ENCODE results near the gene FLRT2.

FLRT2 gene

GRCh38 chr14:85686908-85687307 lies 157.0 kb downstream of the FLRT2 start:
- Histone ChIP-seq H3K27me3 (replicated peaks; ENCODE audit: control insufficient read depth, insufficient read depth, low read length, poor library complexity, severe bottlenecking) (no peaks in the 10 kb centered on the region), H3K4me3 (ENCODE audit: insufficient read depth, low read depth, low read length, poor library complexity, severe bottlenecking) (no peak overlapping the region), H3K27ac (ENCODE audit: insufficient read depth, low read length, poor library complexity, severe bottlenecking) (no peak overlapping the region), H3K9me3 (ENCODE audit: control insufficient read depth, low read length) (no peaks in the 10 kb centered on the region), H3K36me3 (ENCODE audit: control insufficient read depth, insufficient read depth, low read length) (no peaks in the 10 kb centered on the region), H3K4me1 (ENCODE audit: control insufficient read depth, insufficient read depth, low read length, poor library complexity, severe bottlenecking) (no peaks in the 10 kb centered on the region)
- no peak for DNase-seq

- Histone ChIP-seq H3K27ac (ENCODE audit: insufficient read depth, low read length, poor library complexity, severe bottlenecking) (no peak overlapping the region), H3K4me3 (ENCODE audit: insufficient read depth, low read depth, low read length, poor library complexity, severe bottlenecking) (no peak overlapping the region)
- DNase-seq, result no peak
Observed at GRCh38 chr14:85687456-85687855, 157.5 kb downstream of the FLRT2 start.

DNA sequence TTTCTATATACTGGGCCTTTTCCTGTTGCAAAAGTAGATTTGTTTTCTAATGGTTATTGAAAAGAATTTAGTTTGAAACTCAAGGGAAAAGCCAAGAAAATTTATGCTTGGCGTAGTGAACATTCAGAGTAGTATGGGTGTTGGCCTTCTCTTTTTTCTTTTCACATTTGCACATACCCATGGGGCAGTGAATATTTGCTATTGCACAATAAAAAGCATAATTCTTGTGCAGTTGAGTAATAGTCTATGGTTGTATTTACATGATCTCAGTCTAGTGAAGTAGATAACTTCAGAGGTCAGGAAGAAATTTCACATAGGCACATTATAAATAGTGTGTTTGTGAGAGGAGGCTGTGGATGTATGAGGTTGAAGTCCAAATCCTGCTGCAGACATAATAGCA lies 158.1 kb downstream of the FLRT2 start:
- no peak overlapping the region for H3K27ac ChIP-seq (ENCODE audit: insufficient read depth, low read length, poor library complexity, severe bottlenecking)
- no peak for DNase-seq
- no peaks in the 10 kb centered on the region for H3K27me3 ChIP-seq (replicated peaks; ENCODE audit: control insufficient read depth, insufficient read depth, low read length, poor library complexity, severe bottlenecking)
- H3K36me3 ChIP-seq (ENCODE audit: control insufficient read depth, insufficient read depth, low read length), result no peaks in the 10 kb centered on the region
- H3K4me3 ChIP-seq (ENCODE audit: insufficient read depth, low read depth, low read length, poor library complexity, severe bottlenecking), result no peak overlapping the region
- no peaks in the 10 kb centered on the region for H3K9me3 ChIP-seq (ENCODE audit: control insufficient read depth, low read length)
- H3K4me1 ChIP-seq (ENCODE audit: control insufficient read depth, insufficient read depth, low read length, poor library complexity, severe bottlenecking), result no peaks in the 10 kb centered on the region

More at GRCh38 chr14:85687456-85687855, 157.5 kb downstream of the FLRT2 start:
- no peaks in the 10 kb centered on the region for H3K4me1 ChIP-seq (ENCODE audit: control insufficient read depth, insufficient read depth, low read length, poor library complexity, severe bottlenecking)
- H3K27me3 ChIP-seq (replicated peaks; ENCODE audit: control insufficient read depth, insufficient read depth, low read length, poor library complexity, severe bottlenecking), result no peaks in the 10 kb centered on the region
- no peaks in the 10 kb centered on the region for H3K36me3 ChIP-seq (ENCODE audit: control insufficient read depth, insufficient read depth, low read length)
- no peaks in the 10 kb centered on the region for H3K9me3 ChIP-seq (ENCODE audit: control insufficient read depth, low read length)

GRCh38 chr14:85695300-85695699 lies 165.4 kb downstream of the FLRT2 start:
- Histone ChIP-seq H3K36me3 (ENCODE audit: control insufficient read depth, insufficient read depth, low read length) (no peaks in the 10 kb centered on the region), H3K4me3 (ENCODE audit: insufficient read depth, low read depth, low read length, poor library complexity, severe bottlenecking) (no peak overlapping the region), H3K27me3 (replicated peaks; ENCODE audit: control insufficient read depth, insufficient read depth, low read length, poor library complexity, severe bottlenecking) (no peaks in the 10 kb centered on the region), H3K27ac (ENCODE audit: insufficient read depth, low read length, poor library complexity, severe bottlenecking) (no peak overlapping the region), H3K4me1 (ENCODE audit: control insufficient read depth, insufficient read depth, low read length, poor library complexity, severe bottlenecking) (no peaks in the 10 kb centered on the region), H3K9me3 (ENCODE audit: control insufficient read depth, low read length) (no peaks in the 10 kb centered on the region)
- no peak for DNase-seq

GRCh38 chr14:85701116-85701515 lies 171.2 kb downstream of the FLRT2 start:
- Histone ChIP-seq H3K4me3 (ENCODE audit: insufficient read depth, low read depth, low read length, poor library complexity, severe bottlenecking) (no peak overlapping the region), H3K27me3 (replicated peaks; ENCODE audit: control insufficient read depth, insufficient read depth, low read length, poor library complexity, severe bottlenecking) (no peaks in the 10 kb centered on the region), H3K4me1 (ENCODE audit: control insufficient read depth, insufficient read depth, low read length, poor library complexity, severe bottlenecking) (no peaks in the 10 kb centered on the region), H3K9me3 (ENCODE audit: control insufficient read depth, low read length) (no peaks in the 10 kb centered on the region), H3K36me3 (ENCODE audit: control insufficient read depth, insufficient read depth, low read length) (no peaks in the 10 kb centered on the region), H3K27ac (ENCODE audit: insufficient read depth, low read length, poor library complexity, severe bottlenecking) (no peak overlapping the region)
- DNase-seq, result no peak

- no peaks in the 10 kb centered on the region for H3K27me3 ChIP-seq (replicated peaks; ENCODE audit: control insufficient read depth, insufficient read depth, low read length, poor library complexity, severe bottlenecking)
- no peaks in the 10 kb centered on the region for H3K9me3 ChIP-seq (ENCODE audit: control insufficient read depth, low read length)
- no peaks in the 10 kb centered on the region for H3K4me1 ChIP-seq (ENCODE audit: control insufficient read depth, insufficient read depth, low read length, poor library complexity, severe bottlenecking)
- no peak overlapping the region for H3K27ac ChIP-seq (ENCODE audit: insufficient read depth, low read length, poor library complexity, severe bottlenecking)
- H3K36me3 ChIP-seq (ENCODE audit: control insufficient read depth, insufficient read depth, low read length), result no peaks in the 10 kb centered on the region
- H3K4me3 ChIP-seq (ENCODE audit: insufficient read depth, low read depth, low read length, poor library complexity, severe bottlenecking), result no peak overlapping the region
- DNase-seq, result no peak
Observed at GRCh38 chr14:85701763-85702162, 171.8 kb downstream of the FLRT2 start.

DNA sequence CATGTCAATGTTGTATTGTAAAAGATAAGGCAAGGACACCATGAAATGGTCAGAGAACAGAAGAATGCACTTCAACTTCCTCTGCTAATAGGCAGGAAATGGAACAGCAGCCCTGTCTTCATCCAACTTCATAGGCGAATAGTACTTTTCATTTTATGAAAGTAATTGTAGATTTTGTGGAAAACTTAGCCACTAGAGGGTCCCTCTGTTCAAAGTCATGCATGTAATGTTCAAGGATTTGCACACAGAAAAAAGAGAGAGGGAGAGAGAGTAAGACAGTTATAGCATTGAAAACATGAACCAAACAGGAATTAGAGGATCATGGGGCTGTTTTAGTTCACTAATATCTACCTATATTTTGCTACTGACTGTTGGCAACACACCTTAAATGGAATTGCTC lies 172.2 kb downstream of the FLRT2 start:
- Histone ChIP-seq H3K36me3 (ENCODE audit: control insufficient read depth, insufficient read depth, low read length) (no peaks in the 10 kb centered on the region), H3K27ac (ENCODE audit: insufficient read depth, low read length, poor library complexity, severe bottlenecking) (no peak overlapping the region), H3K27me3 (replicated peaks; ENCODE audit: control insufficient read depth, insufficient read depth, low read length, poor library complexity, severe bottlenecking) (no peaks in the 10 kb centered on the region), H3K4me3 (ENCODE audit: insufficient read depth, low read depth, low read length, poor library complexity, severe bottlenecking) (no peak overlapping the region), H3K9me3 (ENCODE audit: control insufficient read depth, low read length) (no peaks in the 10 kb centered on the region), H3K4me1 (ENCODE audit: control insufficient read depth, insufficient read depth, low read length, poor library complexity, severe bottlenecking) (no peaks in the 10 kb centered on the region)
- DNase-seq, result no peak

- Histone ChIP-seq H3K4me1 (ENCODE audit: control insufficient read depth, insufficient read depth, low read length, poor library complexity, severe bottlenecking) (no peaks in the 10 kb centered on the region), H3K9me3 (ENCODE audit: control insufficient read depth, low read length) (no peaks in the 10 kb centered on the region), H3K27me3 (replicated peaks; ENCODE audit: control insufficient read depth, insufficient read depth, low read length, poor library complexity, severe bottlenecking) (no peaks in the 10 kb centered on the region), H3K27ac (ENCODE audit: insufficient read depth, low read length, poor library complexity, severe bottlenecking) (no peak overlapping the region), H3K36me3 (ENCODE audit: control insufficient read depth, insufficient read depth, low read length) (no peaks in the 10 kb centered on the region), H3K4me3 (ENCODE audit: insufficient read depth, low read depth, low read length, poor library complexity, severe bottlenecking) (no peak overlapping the region)
- DNase-seq, result no peak
Observed at GRCh38 chr14:85702997-85703396, 173.1 kb downstream of the FLRT2 start.
